Measurements from ENCODE around the gene LINGO1.

DNA sequence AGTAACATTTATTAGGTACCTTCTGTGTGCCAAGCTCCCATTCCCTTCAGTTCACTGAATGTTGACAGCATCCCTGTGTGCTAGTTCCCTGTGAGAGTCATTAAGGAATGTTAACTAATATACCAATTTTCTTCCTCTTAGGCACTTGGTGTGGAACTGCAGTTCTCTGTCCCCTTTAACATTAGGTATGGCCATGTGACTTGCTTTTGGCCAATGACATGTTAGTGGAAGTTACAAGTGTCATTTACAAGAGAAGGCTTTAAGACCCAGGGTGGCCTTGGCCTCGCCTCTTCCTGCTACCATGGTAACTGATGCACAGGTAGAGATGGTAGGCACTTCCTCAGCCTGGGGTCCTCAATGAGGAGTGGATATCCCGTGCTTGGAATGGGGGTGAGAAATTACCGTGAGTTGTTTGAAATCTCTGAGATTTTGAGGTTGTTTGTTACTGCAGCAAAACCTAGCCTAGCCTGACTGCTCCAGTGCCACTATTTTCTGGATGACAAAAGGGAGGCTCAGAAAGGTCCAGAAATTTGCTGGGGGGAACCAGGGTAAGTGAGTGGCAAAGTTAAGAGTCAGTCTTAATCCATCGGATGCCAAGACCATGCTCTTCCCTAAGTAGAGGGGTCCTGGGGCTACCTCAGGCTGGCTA is 21.2 kb upstream of the LINGO1 start:
- TF ChIP-seq, protein P1, sequence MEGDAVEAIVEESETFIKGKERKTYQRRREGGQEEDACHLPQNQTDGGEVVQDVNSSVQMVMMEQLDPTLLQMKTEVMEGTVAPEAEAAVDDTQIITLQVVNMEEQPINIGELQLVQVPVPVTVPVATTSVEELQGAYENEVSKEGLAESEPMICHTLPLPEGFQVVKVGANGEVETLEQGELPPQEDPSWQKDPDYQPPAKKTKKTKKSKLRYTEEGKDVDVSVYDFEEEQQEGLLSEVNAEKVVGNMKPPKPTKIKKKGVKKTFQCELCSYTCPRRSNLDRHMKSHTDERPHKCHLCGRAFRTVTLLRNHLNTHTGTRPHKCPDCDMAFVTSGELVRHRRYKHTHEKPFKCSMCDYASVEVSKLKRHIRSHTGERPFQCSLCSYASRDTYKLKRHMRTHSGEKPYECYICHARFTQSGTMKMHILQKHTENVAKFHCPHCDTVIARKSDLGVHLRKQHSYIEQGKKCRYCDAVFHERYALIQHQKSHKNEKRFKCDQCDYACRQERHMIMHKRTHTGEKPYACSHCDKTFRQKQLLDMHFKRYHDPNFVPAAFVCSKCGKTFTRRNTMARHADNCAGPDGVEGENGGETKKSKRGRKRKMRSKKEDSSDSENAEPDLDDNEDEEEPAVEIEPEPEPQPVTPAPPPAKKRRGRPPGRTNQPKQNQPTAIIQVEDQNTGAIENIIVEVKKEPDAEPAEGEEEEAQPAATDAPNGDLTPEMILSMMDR (IDR thresholded peaks at IDR 0.05) = no peak
- no peak for TF ChIP-seq POLR2A (IDR thresholded peaks at IDR 0.05)
